OCI-LY3 (cell line): ENCODE measurements around the gene LTBP2.

Experiments
- EZH2phosphoT487 ChIP-seq: fragments of 200-600 bp; shearing (Covaris generic); IDR thresholded peaks from 2 replicates; pipeline ENCODE4 v1.6.1; 2018; ENCODE audit warnings: antibody characterized with exemption, mixed run types, low read depth
- TF ChIP-seq, protein P1 (sequence below): fragments of 200-600, 300-600 bp; sonication (generic); IDR thresholded peaks from 2 replicates; pipeline ENCODE4 v1.5.1; 2014; ENCODE audit warnings: antibody characterized with exemption, low read length, low read depth

DNA sequence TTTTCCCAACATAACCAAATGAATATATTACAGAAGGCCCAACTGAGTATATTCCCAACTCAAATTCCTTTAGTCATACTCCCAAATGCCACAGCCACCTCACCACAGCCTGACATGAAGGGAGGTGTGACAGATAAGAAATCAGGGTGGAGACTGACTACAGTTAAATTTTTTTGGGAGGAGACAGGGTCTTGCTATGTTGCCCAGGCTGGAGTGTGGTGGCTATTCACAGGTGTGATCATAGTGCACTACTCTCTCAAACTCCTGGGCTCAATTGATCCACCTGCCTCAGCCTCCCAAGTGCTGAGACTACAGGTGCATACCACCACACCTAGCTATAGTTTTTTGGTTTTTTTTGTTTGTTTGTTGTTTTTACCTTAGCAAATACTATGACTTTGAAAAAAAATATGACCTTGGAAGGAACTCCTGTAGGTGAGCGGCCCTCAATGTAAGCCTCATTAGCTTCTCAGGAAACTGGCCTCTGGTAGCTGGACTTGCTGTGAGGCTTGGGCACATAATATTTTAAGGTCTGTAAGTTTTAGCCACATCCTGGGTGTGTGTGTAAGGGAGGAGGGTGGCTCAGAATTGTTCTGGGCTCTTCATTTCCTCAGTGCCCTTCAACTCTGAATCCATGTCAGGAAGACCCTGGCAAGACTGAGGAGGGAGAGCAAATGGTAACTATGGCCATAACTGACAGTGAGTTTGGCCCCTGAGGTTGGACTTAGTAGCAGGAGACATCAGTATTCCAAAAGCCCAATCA, 39.1 kb upstream of the LTBP2 start:
- TF ChIP-seq, protein P1, sequence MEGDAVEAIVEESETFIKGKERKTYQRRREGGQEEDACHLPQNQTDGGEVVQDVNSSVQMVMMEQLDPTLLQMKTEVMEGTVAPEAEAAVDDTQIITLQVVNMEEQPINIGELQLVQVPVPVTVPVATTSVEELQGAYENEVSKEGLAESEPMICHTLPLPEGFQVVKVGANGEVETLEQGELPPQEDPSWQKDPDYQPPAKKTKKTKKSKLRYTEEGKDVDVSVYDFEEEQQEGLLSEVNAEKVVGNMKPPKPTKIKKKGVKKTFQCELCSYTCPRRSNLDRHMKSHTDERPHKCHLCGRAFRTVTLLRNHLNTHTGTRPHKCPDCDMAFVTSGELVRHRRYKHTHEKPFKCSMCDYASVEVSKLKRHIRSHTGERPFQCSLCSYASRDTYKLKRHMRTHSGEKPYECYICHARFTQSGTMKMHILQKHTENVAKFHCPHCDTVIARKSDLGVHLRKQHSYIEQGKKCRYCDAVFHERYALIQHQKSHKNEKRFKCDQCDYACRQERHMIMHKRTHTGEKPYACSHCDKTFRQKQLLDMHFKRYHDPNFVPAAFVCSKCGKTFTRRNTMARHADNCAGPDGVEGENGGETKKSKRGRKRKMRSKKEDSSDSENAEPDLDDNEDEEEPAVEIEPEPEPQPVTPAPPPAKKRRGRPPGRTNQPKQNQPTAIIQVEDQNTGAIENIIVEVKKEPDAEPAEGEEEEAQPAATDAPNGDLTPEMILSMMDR: no peak
- no peak for TF ChIP-seq EZH2phosphoT487
